Mammary epithelial cell (primary cell): Measurements from ENCODE around the gene MMP24.

ENCODE experiments used
- EZH2 ChIP-seq: IDR thresholded peaks from 2 replicates; pipeline ENCODE4 v1.6.1; 2012; ENCODE audit warnings: low read length, inconsistent platforms, borderline replicate concordance
- TF ChIP-seq, protein P1 (sequence below), 2 donors: IDR thresholded peaks in 1 of 2; conservative IDR thresholded peaks in 1 of 2; 2 replicates each; pipeline ENCODE4 v1.5.1; 2011 to 2012; ENCODE audit warnings: inconsistent platforms in 2 of 2, low read length in 2 of 2, mild to moderate bottlenecking in 2 of 2, control low read depth in 1 of 2, low read depth in 1 of 2; ENCODE audit not compliant: insufficient read depth in 1 of 2; ENCODE audit errors: extremely low read depth in 1 of 2

DNA sequence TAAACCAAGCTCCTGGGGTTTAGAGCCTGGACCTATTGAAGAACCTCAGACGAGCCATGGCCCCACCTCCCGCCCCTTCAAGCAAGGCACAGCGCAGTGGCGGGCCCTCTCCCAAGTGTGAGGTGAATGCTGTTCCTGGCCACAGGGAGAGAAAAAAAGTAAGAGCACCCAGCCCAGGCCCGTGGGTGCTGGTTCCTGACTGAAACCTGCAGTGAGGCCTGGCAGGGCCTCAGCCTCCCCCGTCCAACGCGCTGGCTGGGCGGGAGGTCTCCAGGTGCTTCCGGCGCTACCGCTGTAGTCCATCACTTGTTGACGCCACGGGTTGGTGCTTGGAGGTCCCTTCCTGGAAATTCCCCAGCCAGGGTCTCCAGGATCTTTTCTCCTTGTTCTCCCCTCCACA lies 71.2 kb downstream of the MMP24 start:
- TF ChIP-seq, protein P1, sequence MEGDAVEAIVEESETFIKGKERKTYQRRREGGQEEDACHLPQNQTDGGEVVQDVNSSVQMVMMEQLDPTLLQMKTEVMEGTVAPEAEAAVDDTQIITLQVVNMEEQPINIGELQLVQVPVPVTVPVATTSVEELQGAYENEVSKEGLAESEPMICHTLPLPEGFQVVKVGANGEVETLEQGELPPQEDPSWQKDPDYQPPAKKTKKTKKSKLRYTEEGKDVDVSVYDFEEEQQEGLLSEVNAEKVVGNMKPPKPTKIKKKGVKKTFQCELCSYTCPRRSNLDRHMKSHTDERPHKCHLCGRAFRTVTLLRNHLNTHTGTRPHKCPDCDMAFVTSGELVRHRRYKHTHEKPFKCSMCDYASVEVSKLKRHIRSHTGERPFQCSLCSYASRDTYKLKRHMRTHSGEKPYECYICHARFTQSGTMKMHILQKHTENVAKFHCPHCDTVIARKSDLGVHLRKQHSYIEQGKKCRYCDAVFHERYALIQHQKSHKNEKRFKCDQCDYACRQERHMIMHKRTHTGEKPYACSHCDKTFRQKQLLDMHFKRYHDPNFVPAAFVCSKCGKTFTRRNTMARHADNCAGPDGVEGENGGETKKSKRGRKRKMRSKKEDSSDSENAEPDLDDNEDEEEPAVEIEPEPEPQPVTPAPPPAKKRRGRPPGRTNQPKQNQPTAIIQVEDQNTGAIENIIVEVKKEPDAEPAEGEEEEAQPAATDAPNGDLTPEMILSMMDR (conservative IDR thresholded peaks at IDR 0.05 in 1 of 2, IDR thresholded peaks at IDR 0.05 in 1 of 2; ENCODE audit: extremely low read depth in 1 of 2, insufficient read depth in 1 of 2, low read depth in 1 of 2, low read length in 2 of 2) = no peak
- no peak for TF ChIP-seq EZH2
